Mesodermal cell (in vitro differentiated cells): ENCODE measurements around the gene PTPRN2.

Experiments
- H3K27ac ChIP-seq: 2 replicates; pipeline ENCODE4 v1.7.0; 2013; ENCODE audit warnings: mild to moderate bottlenecking, low read depth, low read length, moderate library complexity; ENCODE audit not compliant: severe bottlenecking
- H3K36me3 ChIP-seq: 2 replicates; pipeline ENCODE4 v1.7.1; 2013; ENCODE audit warnings: mild to moderate bottlenecking, low read length, moderate library complexity; ENCODE audit not compliant: control insufficient read depth, insufficient read depth
- H3K4me1 ChIP-seq: one replicate; pipeline ENCODE4 v1.7.1; 2013; ENCODE audit warnings: mild to moderate bottlenecking, low read length; ENCODE audit not compliant: insufficient read depth, control insufficient read depth, poor library complexity, severe bottlenecking
- H3K4me3 ChIP-seq: 2 replicates; pipeline ENCODE4 v1.7.0; 2013; ENCODE audit warnings: low read length, control low read depth, mild to moderate bottlenecking; ENCODE audit not compliant: insufficient read depth, poor library complexity, severe bottlenecking; ENCODE audit errors: extremely low read depth
- H3K9me3 ChIP-seq: 2 replicates; pipeline ENCODE4 v1.7.1; 2013; ENCODE audit warnings: mild to moderate bottlenecking, low read length, moderate library complexity; ENCODE audit not compliant: control insufficient read depth
- WGBS, 2 experiments: methylation state at CpG; one replicate each; pipeline ENCODE4 v1.1.5; 2013; ENCODE audit warnings: missing lambda C conversion rate in 2 of 2; ENCODE audit not compliant: insufficient coverage in 2 of 2; 5-methylcytosine and 5-hydroxymethylcytosine counted together

PTPRN2 gene

GRCh38 chr7:157635148-157635500 lies 952.5 kb downstream of the PTPRN2 start:
- no peaks in the 10 kb centered on the region for H3K36me3 ChIP-seq
- 30 to 61% methylated on average over 3 to 5 of the region's 6 CpGs for WGBS, 2 experiments
- no peaks in the 10 kb centered on the region for H3K4me1 ChIP-seq
- H3K9me3 ChIP-seq, result peaks cover 58% of the 10 kb centered on the region
- no peak overlapping the region for H3K4me3 ChIP-seq
- no peak overlapping the region for H3K27ac ChIP-seq

DNA sequence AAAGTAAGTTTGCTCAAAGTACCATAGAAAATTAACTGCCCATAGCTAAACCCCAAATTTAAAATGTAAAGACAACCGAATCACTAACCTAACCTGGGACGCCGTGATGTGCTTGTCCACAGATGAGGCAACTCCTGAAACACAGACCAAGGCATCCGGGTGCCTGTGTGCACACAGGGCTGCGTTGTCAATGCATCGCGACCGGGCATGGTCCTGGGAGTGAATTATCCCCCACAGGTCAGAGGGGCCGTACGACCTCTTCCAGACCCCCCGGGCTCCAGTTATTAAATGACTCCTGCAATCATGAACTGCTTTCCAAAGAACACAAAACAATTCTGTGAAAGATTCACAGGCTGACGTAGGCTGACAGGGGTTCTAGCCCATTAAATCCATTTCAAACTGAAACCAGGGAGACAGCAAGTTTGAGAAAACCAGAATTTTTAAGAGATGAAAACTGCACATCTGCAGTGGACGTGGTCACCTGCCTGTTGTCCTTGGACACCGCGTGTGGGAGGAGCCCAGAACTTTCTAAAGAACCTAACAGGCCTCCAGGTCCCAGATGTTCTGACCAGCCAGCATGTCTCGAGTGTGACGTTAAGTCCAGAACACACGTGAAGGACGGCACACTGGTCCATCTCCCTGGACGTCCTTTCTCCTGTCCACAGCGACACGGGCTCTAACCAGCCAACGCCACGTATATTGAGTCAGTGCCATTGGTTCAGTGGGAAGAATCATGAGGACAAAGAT lies 953.0 kb downstream of the PTPRN2 start:
- H3K9me3 ChIP-seq, result peaks cover 56% of the 10 kb centered on the region
- no peaks in the 10 kb centered on the region for H3K36me3 ChIP-seq
- no peak overlapping the region for H3K4me3 ChIP-seq
- no peak overlapping the region for H3K27ac ChIP-seq
- WGBS, 2 experiments, result 80 to 85% methylated on average over 21 to 23 of the region's 24 CpGs
- H3K4me1 ChIP-seq, result no peaks in the 10 kb centered on the region

GRCh38 chr7:157633465-157634185 lies 954.0 kb downstream of the PTPRN2 start:
- peaks cover 49% of the 10 kb centered on the region for H3K9me3 ChIP-seq
- H3K36me3 ChIP-seq, result no peaks in the 10 kb centered on the region
- H3K4me3 ChIP-seq, result no peak overlapping the region
- 77 to 85% methylated on average over 17 to 19 of the region's 21 CpGs for WGBS, 2 experiments
- no peaks in the 10 kb centered on the region for H3K4me1 ChIP-seq
- H3K27ac ChIP-seq, result no peak overlapping the region

GRCh38 chr7:157630301-157630853 lies 957.2 kb downstream of the PTPRN2 start:
- H3K9me3 ChIP-seq, result peaks cover 55% of the 10 kb centered on the region
- no peak overlapping the region for H3K4me3 ChIP-seq
- no peak overlapping the region for H3K27ac ChIP-seq
- H3K4me1 ChIP-seq, result no peaks in the 10 kb centered on the region
- 76 to 87% methylated on average over 13 to 15 of the region's 16 CpGs for WGBS, 2 experiments
- H3K36me3 ChIP-seq, result no peaks in the 10 kb centered on the region

GRCh38 chr7:157628456-157628855 lies 959.2 kb downstream of the PTPRN2 start:
- WGBS, 2 experiments, result 70 to 72% methylated on average over 7 to 12 of the region's 12 CpGs
- Histone ChIP-seq H3K36me3 (no peaks in the 10 kb centered on the region), H3K4me1 (no peaks in the 10 kb centered on the region), H3K27ac (no peak overlapping the region), H3K4me3 (no peak overlapping the region), H3K9me3 (peaks cover 51% of the 10 kb centered on the region)

GRCh38 chr7:157627646-157628045 lies 960.0 kb downstream of the PTPRN2 start:
- Histone ChIP-seq H3K9me3 (peaks cover 50% of the 10 kb centered on the region), H3K4me3 (no peak overlapping the region), H3K36me3 (no peaks in the 10 kb centered on the region), H3K27ac (no peak overlapping the region), H3K4me1 (no peaks in the 10 kb centered on the region)
- WGBS, 2 experiments, result 67 to 71% methylated on average over 6 to 7 of the region's 8 CpGs

DNA sequence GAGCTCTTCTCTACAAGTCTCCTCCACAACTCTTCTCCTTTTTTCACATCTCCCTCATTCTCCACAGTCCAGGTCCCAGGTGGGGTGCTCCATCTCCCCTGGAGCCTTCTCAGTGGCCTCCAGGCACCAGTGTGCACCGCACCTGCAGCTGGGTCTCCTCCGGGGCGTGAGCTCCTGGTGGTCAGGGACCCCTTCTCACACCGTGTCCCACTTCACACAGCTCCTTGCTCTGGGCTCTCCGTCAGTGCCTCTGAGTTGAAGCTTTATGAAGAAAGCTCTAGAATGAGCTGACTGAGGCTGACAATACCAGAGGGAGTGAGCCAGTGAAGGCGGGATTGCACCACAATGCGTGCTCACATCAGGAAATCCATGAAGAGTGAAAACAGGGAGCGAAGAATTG lies 960.6 kb downstream of the PTPRN2 start:
- WGBS, 2 experiments, result 66 to 69% methylated on average over 4 of the region's 8 CpGs
- no peaks in the 10 kb centered on the region for H3K4me1 ChIP-seq
- H3K4me3 ChIP-seq, result no peak overlapping the region
- no peak overlapping the region for H3K27ac ChIP-seq
- no peaks in the 10 kb centered on the region for H3K36me3 ChIP-seq
- H3K9me3 ChIP-seq, result peaks cover 53% of the 10 kb centered on the region

- H3K4me3 ChIP-seq, result no peak overlapping the region
- 57 to 64% methylated on average over 11 of the region's 11 CpGs for WGBS, 2 experiments
- no peaks in the 10 kb centered on the region for H3K4me1 ChIP-seq
- no peaks in the 10 kb centered on the region for H3K36me3 ChIP-seq
- H3K27ac ChIP-seq, result no peak overlapping the region
- peaks cover 59% of the 10 kb centered on the region for H3K9me3 ChIP-seq
These were observed 961.5 kb downstream of the PTPRN2 start for GRCh38 chr7:157625973-157626742.

DNA sequence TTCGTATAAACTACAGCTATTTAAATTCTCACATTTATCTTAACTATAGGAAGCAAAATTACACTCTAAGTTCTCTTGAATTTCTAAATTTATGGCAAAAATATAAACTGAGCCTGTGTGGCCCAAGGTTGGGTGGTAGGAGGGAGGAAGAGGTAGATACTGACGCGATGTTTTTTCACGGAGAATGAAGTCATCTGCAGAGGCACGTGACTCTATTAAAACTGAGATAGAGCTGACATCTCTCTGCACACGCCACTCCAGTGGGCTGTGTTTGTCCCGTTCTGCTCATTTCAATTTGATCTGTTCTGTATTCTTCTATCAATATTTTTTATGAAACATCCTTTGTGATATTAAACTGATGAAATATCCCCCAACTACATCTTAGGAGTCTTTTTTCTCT lies 964.1 kb downstream of the PTPRN2 start:
- 80% methylated on average over 4 of the region's 7 CpGs; no CpG with 5 or more reads in 1 of the 2 experiments for WGBS, 2 experiments
- Histone ChIP-seq H3K9me3 (peaks cover 73% of the 10 kb centered on the region), H3K4me3 (no peak overlapping the region), H3K36me3 (no peaks in the 10 kb centered on the region), H3K4me1 (no peaks in the 10 kb centered on the region), H3K27ac (no peak overlapping the region)

DNA sequence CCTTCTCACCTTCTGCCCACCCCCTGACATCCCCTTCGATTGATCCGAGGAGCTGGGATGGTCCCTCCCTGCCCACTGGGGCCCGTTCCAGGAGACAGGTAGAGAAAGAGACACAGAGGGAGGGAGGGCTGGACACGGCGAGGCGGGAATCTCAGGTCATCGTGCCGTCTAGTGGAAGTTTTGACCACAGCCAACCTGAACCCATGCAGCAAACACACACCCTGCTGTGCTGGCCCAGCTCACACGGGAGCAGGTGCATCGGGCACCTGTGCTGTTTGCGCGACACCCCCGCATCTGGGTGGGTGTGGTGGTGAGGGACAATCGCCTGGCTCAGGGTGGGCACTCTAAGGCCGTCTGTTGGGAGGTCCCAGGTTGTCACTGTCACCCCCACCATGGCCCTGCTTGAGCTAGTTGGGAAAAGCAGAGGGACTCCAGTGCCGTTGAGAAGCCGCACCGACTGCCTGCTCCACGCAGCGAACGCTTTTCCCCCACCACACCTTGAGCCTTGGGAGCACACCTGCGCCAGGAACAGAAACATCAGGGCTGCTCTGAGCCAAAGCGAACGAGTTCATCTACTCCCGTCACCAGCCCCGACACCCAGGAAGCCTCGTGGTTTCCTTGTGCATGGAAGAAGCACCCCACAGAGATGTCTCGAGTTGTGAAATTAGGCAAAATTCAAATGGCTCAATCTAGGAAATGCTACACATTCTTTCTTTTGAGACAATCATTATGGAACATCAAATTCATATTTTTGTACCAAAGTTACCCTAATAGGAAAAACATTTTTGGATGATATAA lies 965.0 kb downstream of the PTPRN2 start:
- Histone ChIP-seq H3K4me3 (no peak overlapping the region), H3K27ac (no peak overlapping the region), H3K36me3 (no peaks in the 10 kb centered on the region), H3K9me3 (peaks cover 73% of the 10 kb centered on the region), H3K4me1 (no peaks in the 10 kb centered on the region)
- WGBS, 2 experiments, result 80 to 81% methylated on average over 18 to 19 of the region's 28 CpGs
